ENCODE data around the gene CENPX. TPM values are rescaled to one million over a fixed set of nuclear protein-coding genes. Genes with fewer than 3 reads are reported as not detected.

Gene CENPX
- total and polyA plus RNA-seq, 2 of the 13 experiments (the other 11 are each of a cell fraction or from before 2014, with no cell fraction given) = 92.7 to 170 TPM

- peak; percentile 30; the same call in 1 of the 2 replicates for TF ChIP-seq ZBTB20 (CRISPR knock-in tag; IDR thresholded peaks at IDR 0.05; ENCODE audit: borderline replicate concordance, low read depth)
- peak; percentile 44; the same call in 1 of the 2 replicates for TF ChIP-seq KDM3A (CRISPR knock-in tag; IDR thresholded peaks at IDR 0.05; ENCODE audit: low read depth)
- 0 out of 2 replicates have a peak, but pooled peaks have one; percentile 5 for TF ChIP-seq BCL6 (CRISPR knock-in tag; IDR thresholded peaks at IDR 0.05)
- peak; percentile 87 for TF ChIP-seq MEIS2 (CRISPR knock-in tag; IDR thresholded peaks at IDR 0.05)
- TF ChIP-seq THAP9 (CRISPR knock-in tag; IDR thresholded peaks at IDR 0.05; ENCODE audit: borderline replicate concordance) = 0 out of 2 replicates have a peak, but pooled peaks have one; percentile 3
- peak; percentile 88 for TF ChIP-seq ZNF430 (CRISPR knock-in tag; IDR thresholded peaks at IDR 0.05)
- peak; percentile 12; the same call in 1 of the 2 replicates for TF ChIP-seq TGIF2 (CRISPR knock-in tag; IDR thresholded peaks at IDR 0.05)
- TF ChIP-seq ZNF550 (CRISPR knock-in tag; IDR thresholded peaks at IDR 0.05; ENCODE audit: borderline replicate concordance) = peak; percentile 30; the same call in 1 of the 2 replicates
- TF ChIP-seq CTCF (CRISPR knock-in tag; IDR thresholded peaks at IDR 0.05) = peak; percentile 89
- TF ChIP-seq KLF6 (CRISPR knock-in tag; IDR thresholded peaks at IDR 0.05) = 0 out of 2 replicates have a peak, but pooled peaks have one; percentile 7
- no peak for TF ChIP-seq SMYD3 (CRISPR knock-in tag; IDR thresholded peaks at IDR 0.05)
- peak; percentile 38 for TF ChIP-seq PITX1 (CRISPR knock-in tag; IDR thresholded peaks at IDR 0.05)
- TF ChIP-seq SPEN (CRISPR knock-in tag; IDR thresholded peaks at IDR 0.05; ENCODE audit: low read depth) = peak; percentile 32; the same call in 1 of the 2 replicates
- TF ChIP-seq NFATC3 (CRISPR knock-in tag; IDR thresholded peaks at IDR 0.05) = 0 out of 2 replicates have a peak, but pooled peaks have one; percentile 56
- TF ChIP-seq KDM6A (CRISPR knock-in tag; IDR thresholded peaks at IDR 0.05; ENCODE audit: low read depth) = peak; percentile 49; the same call in 1 of the 2 replicates
- TF ChIP-seq LCORL (IDR thresholded peaks at IDR 0.05) = peak; percentile 63; the same call in 1 of the 2 replicates
- peak; percentile 54 for TF ChIP-seq LCORL (CRISPR knock-in tag; IDR thresholded peaks at IDR 0.05)
- no peak for TF ChIP-seq TRAFD1 (CRISPR knock-in tag; IDR thresholded peaks at IDR 0.05; ENCODE audit: borderline replicate concordance)
- no peak for TF ChIP-seq ERF (CRISPR knock-in tag; IDR thresholded peaks at IDR 0.05)
- TF ChIP-seq ZNF530 (CRISPR knock-in tag; IDR thresholded peaks at IDR 0.05; ENCODE audit: low read depth) = 0 out of 2 replicates have a peak, but pooled peaks have one; percentile 80
- TF ChIP-seq ZNF775 (CRISPR knock-in tag; IDR thresholded peaks at IDR 0.05; ENCODE audit: borderline replicate concordance) = no peak
Observed at GRCh38 chr17:81999976-82000802, 22.5 kb downstream of the CENPX start (continued).

Data from HepG2 (cell line).